Gastrocnemius medialis (tissue), 4 donors: ENCODE measurements around the gene YIF1B.

Experiments used
- POLR2A ChIP-seq, 2 donors: fragments of 450-650 bp; IDR thresholded peaks; one replicate each; pipeline ENCODE4 v1.6.1; 2017; ENCODE audit warnings: antibody characterized with exemption in 2 of 2, mild to moderate bottlenecking in 2 of 2, moderate library complexity in 2 of 2
- TF ChIP-seq, protein P1 (sequence below), 5 experiments: fragments of 450-650 bp in 3 of 5; fragments of 200-600 bp in 2 of 5; sonication (generic) in 2 of 5; IDR thresholded peaks in 4 of 5; conservative IDR thresholded peaks in 1 of 5; 1 replicate in 4 of 5; 2 replicates in 1 of 5; pipeline ENCODE4 v1.5.1; 2016 to 2019; ENCODE audit warnings: antibody characterized with exemption in 5 of 5, mild to moderate bottlenecking in 3 of 5, moderate library complexity in 3 of 5

DNA sequence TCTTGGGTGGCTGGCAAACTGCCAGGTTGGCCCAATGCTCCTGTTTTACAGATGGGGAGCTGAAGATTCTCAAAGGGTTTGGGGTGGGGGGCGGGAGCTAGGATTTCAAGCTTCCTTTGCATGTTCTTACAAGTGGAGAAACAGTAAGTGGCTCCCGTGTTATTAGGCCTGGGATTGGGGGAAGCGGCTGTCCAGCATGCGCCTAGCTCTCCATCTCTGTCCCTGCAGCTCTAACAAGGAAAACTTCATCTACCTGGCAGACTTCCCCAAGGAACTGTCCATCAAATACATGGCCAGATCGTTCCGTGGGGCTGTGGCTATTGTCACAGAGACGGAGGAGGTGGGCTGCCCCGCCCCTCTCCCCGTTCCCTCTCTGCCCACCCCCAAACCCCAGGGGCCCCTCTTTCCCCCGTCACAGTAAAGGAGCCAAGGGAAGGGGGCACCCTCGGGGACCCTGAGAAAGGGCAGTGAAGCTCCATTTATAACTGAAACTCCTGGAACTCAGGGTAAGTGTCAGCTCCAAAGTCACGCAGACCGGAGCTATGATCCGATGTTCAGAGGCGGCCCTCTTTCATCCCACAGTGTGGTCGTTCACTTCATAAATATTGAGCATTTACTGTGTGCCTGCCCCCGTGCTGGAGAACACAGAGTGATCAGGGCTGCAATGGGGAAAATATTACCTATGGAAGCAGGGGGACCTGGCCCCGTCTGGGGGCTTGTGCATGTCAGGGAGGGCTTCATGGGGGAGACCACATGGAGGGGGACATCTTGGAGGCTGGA lies 43.7 kb upstream of the YIF1B start:
- no peak for TF ChIP-seq POLR2A (IDR thresholded peaks at IDR 0.05)
- TF ChIP-seq, protein P1, sequence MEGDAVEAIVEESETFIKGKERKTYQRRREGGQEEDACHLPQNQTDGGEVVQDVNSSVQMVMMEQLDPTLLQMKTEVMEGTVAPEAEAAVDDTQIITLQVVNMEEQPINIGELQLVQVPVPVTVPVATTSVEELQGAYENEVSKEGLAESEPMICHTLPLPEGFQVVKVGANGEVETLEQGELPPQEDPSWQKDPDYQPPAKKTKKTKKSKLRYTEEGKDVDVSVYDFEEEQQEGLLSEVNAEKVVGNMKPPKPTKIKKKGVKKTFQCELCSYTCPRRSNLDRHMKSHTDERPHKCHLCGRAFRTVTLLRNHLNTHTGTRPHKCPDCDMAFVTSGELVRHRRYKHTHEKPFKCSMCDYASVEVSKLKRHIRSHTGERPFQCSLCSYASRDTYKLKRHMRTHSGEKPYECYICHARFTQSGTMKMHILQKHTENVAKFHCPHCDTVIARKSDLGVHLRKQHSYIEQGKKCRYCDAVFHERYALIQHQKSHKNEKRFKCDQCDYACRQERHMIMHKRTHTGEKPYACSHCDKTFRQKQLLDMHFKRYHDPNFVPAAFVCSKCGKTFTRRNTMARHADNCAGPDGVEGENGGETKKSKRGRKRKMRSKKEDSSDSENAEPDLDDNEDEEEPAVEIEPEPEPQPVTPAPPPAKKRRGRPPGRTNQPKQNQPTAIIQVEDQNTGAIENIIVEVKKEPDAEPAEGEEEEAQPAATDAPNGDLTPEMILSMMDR (IDR thresholded peaks at IDR 0.05 in 4 of 5, conservative IDR thresholded peaks at IDR 0.05 in 1 of 5), result no peak
